Left colon (tissue), 2 donors: ENCODE measurements around the gene WDR86. TPM values are rescaled to one million over a fixed set of nuclear protein-coding genes. Genes with fewer than 3 reads are reported as not detected.

Experiments used
- ATAC-seq: fragments of 200-7000 bp; cut with Tn5 transposase; one replicate; pipeline ENCODE4 v1.9.1; 2020; ENCODE audit warnings: mild to moderate bottlenecking, moderate library complexity
- DNase-seq, 2 donors: peaks; one replicate each; pipeline ENCODE4 v3.0.0-alpha.2; 2020
- intact Hi-C, 2 donors: fragments of 100-400 bp; cut with DNase I in 1 of 2; cut with micrococcal nuclease in 1 of 2; formaldehyde crosslinking; loops; one replicate each; pipeline versions ENCODE4 v1.11.2 to v1.14.0; 2022; cut with DNase I, micrococcal nuclease
- total RNA-seq, 2 donors: library from RNA; stranded (reverse); fragmentation: NEBNext Ultra II Directional; extraction: Animal tissue kit (Norgen Biotek cat#: 25700); gene quantifications; one replicate each; pipeline ENCODE4 v1.2.1, GENCODE V29; 2021
- donor health status: DM: no; HTN: no; CAD: no.
- donor health status: DM: yes; HTN: yes; CAD: no.

The WDR86 gene
- total RNA-seq, 2 donors from 2014 or later = 0.85 to 2.8 TPM

GRCh38 chr7:151442776-151443496 is 33.1 kb upstream of the WDR86 start:
- intact Hi-C loops = no loop called here
- no peak for DNase-seq
- ATAC-seq = no peak

- ATAC-seq (no peak), DNase-seq (no peak)
- intact Hi-C loops = no loop called here
Observed at GRCh38 chr7:151440799-151441445, 31.1 kb upstream of the WDR86 start.

- intact Hi-C loops = no loop called here
Observed at GRCh38 chr7:151439855-151440798, 30.3 kb upstream of the WDR86 start, which contains the start of gene CRYGN. Gene CRYGN (minus strand): TSS chr7:151440141. CDS start chr7:151439917, 224 bp downstream.

GRCh38 chr7:151438864-151439601 is 29.2 kb upstream of the WDR86 start:
- ATAC-seq = no peak
- intact Hi-C loops = no loop called here
- no peak for DNase-seq

More at GRCh38 chr7:151439855-151440798, 30.3 kb upstream of the WDR86 start, which contains the start of gene CRYGN:
- DNase-seq (no peak), ATAC-seq (peak; percentile 42)

GRCh38 chr7:151437866-151438516 is 28.2 kb upstream of the WDR86 start:
- ATAC-seq = no peak
- no peak for DNase-seq
- intact Hi-C loops = no loop called here

GRCh38 chr7:151437159-151437553 is 27.3 kb upstream of the WDR86 start:
- intact Hi-C loops = no loop called here
- no peak for ATAC-seq
- no peak for DNase-seq

- no peak for DNase-seq
- ATAC-seq = no peak
- intact Hi-C loops = no loop called here
Observed at GRCh38 chr7:151436446-151437158, 26.8 kb upstream of the WDR86 start.

- DNase-seq = no peak
- intact Hi-C loops = no loop called here
Observed at GRCh38 chr7:151435971-151436370, 26.1 kb upstream of the WDR86 start.

GRCh38 chr7:151435103-151435916 is 25.5 kb upstream of the WDR86 start:
- DNase-seq = no peak
- no peak for ATAC-seq
- intact Hi-C loops = no loop called here

More at GRCh38 chr7:151435971-151436370, 26.1 kb upstream of the WDR86 start:
- ATAC-seq = no peak

GRCh38 chr7:151434549-151434948 is 24.7 kb upstream of the WDR86 start:
- no peak for ATAC-seq
- intact Hi-C loops = no loop called here
- DNase-seq = no peak

GRCh38 chr7:151433721-151434400 is 24.0 kb upstream of the WDR86 start:
- no peak for ATAC-seq
- no peak for DNase-seq
- intact Hi-C loops = no loop called here

GRCh38 chr7:151432658-151433521 is 23.1 kb upstream of the WDR86 start:
- no peak for ATAC-seq
- intact Hi-C loops = no loop called here
- no peak for DNase-seq

GRCh38 chr7:151431768-151432311 is 22.0 kb upstream of the WDR86 start:
- intact Hi-C loops = no loop called here
- ATAC-seq (no peak), DNase-seq (no peak)

- intact Hi-C loops = no loop called here
- ATAC-seq (no peak), DNase-seq (no peak)
Observed at GRCh38 chr7:151431281-151431767, 21.5 kb upstream of the WDR86 start.
